Adipose tissue (tissue), 3 donors: ENCODE results near the gene CHST15. TPM values are rescaled to one million over a fixed set of nuclear protein-coding genes. Genes with fewer than 3 reads are reported as not detected.

Experiments used
- H3K27ac ChIP-seq: one replicate; pipeline ENCODE4 v1.5.1; 2013; ENCODE audit warnings: low read depth, low read length
- WGBS, 3 donors: extraction: QIAGEN DNeasy Blood & Tissue Kit; methylation state at CpG; one replicate each; pipeline ENCODE4 v1.1.7; 2013; 5-methylcytosine and 5-hydroxymethylcytosine counted together
- polyA plus RNA-seq, 3 donors: library from polyadenylated mRNA; stranded (reverse); fragments of 200-250 nt; gene quantifications; one replicate each; pipeline ENCODE4 v1.2.3, GENCODE V29; 2013
- donor health status: healthy with polysubstance abuse.
- donor health status: Bipolar disorder and iron deficiency.
- donor health status: healthy.

CHST15 gene
- polyA plus RNA-seq, 3 donors = 4.1 to 11.0 (median 10.1) TPM

- 14 to 18% (median 15%) methylated on average over 58 to 92 of the region's 92 CpGs for WGBS, 3 donors
- no peak overlapping the region for H3K27ac ChIP-seq
These were observed 101.5 kb downstream of the CHST15 start for GRCh38 chr10:123991611-123992570.

- WGBS, 3 donors = 59 to 86% (median 84%) methylated on average over 10 of the region's 10 CpGs
These were observed 102.5 kb downstream of the CHST15 start for GRCh38 chr10:123990889-123991288.

GRCh38 chr10:123988694-123989093 is 104.7 kb downstream of the CHST15 start:
- WGBS, 3 donors = 59 to 72% (median 69%) methylated on average over 2 of the region's 2 CpGs
- H3K27ac ChIP-seq = no peak overlapping the region

More at GRCh38 chr10:123990889-123991288, 102.5 kb downstream of the CHST15 start:
- no peak overlapping the region for H3K27ac ChIP-seq

- no peak overlapping the region for H3K27ac ChIP-seq
- WGBS, 3 donors = 20 to 69% (median 69%) methylated on average over 1 of the region's 1 CpG
These were observed 106.7 kb downstream of the CHST15 start for GRCh38 chr10:123986736-123987135.

- H3K27ac ChIP-seq = no peak overlapping the region
- WGBS, 3 donors = 59 to 69% (median 64%) methylated on average over 4 of the region's 4 CpGs
These were observed 119.0 kb downstream of the CHST15 start for GRCh38 chr10:123974406-123974805.

GRCh38 chr10:123972481-123973401 is 120.7 kb downstream of the CHST15 start:
- 4 to 6% (median 6%) methylated on average over 48 to 62 of the region's 62 CpGs for WGBS, 3 donors
- no peak overlapping the region for H3K27ac ChIP-seq

GRCh38 chr10:123970927-123971286 is 122.5 kb downstream of the CHST15 start:
- H3K27ac ChIP-seq = no peak overlapping the region
- 63 to 64% (median 63%) methylated on average over 4 of the region's 4 CpGs for WGBS, 3 donors

- no peak overlapping the region for H3K27ac ChIP-seq
- 22 to 34% (median 23%) methylated on average over 21 to 25 of the region's 25 CpGs for WGBS, 3 donors
These were observed 123.0 kb downstream of the CHST15 start for GRCh38 chr10:123970207-123970926.

- H3K27ac ChIP-seq = no peak overlapping the region
- WGBS, 3 donors = 5 to 9% (median 8%) methylated on average over 19 of the region's 19 CpGs
These were observed 125.7 kb downstream of the CHST15 start for GRCh38 chr10:123967626-123968243.

GRCh38 chr10:123966896-123967231 is 126.5 kb downstream of the CHST15 start:
- 55 to 71% (median 62%) methylated on average over 7 of the region's 7 CpGs for WGBS, 3 donors
- H3K27ac ChIP-seq = no peak overlapping the region

GRCh38 chr10:123965973-123966895 is 127.2 kb downstream of the CHST15 start:
- 46 to 78% (median 74%) methylated on average over 13 of the region's 13 CpGs for WGBS, 3 donors
- H3K27ac ChIP-seq = no peak overlapping the region

GRCh38 chr10:123964953-123965352 is 128.4 kb downstream of the CHST15 start:
- no peak overlapping the region for H3K27ac ChIP-seq
- WGBS, 3 donors = 58 to 89% (median 83%) methylated on average over 3 of the region's 3 CpGs

GRCh38 chr10:123962756-123963530 is 130.5 kb downstream of the CHST15 start:
- no peak overlapping the region for H3K27ac ChIP-seq
- WGBS, 3 donors = 46 to 65% (median 46%) methylated on average over 10 of the region's 10 CpGs

GRCh38 chr10:123958241-123958640 is 135.2 kb downstream of the CHST15 start:
- no peak overlapping the region for H3K27ac ChIP-seq

More at GRCh38 chr10:123958241-123958640, 135.2 kb downstream of the CHST15 start:
- WGBS, 3 donors = 25 to 30% (median 28%) methylated on average over 2 of the region's 2 CpGs
